Body of pancreas (tissue), 4 donors: ENCODE results near the gene TRIB2.

Experiments used
- POLR2A ChIP-seq, 3 donors: fragments of 450-650 bp; IDR thresholded peaks; one replicate each; pipeline ENCODE4 v1.6.1; 2016; ENCODE audit warnings: antibody characterized with exemption in 3 of 3, mild to moderate bottlenecking in 2 of 3
- TF ChIP-seq, protein P1 (sequence below), 7 experiments: fragments of 450-650 bp in 4 of 7; fragments of 200-600 bp in 3 of 7; sonication (generic) in 3 of 7; IDR thresholded peaks; one replicate each; pipeline ENCODE4 v1.5.1; 2016 to 2019; ENCODE audit warnings: antibody characterized with exemption in 7 of 7

DNA sequence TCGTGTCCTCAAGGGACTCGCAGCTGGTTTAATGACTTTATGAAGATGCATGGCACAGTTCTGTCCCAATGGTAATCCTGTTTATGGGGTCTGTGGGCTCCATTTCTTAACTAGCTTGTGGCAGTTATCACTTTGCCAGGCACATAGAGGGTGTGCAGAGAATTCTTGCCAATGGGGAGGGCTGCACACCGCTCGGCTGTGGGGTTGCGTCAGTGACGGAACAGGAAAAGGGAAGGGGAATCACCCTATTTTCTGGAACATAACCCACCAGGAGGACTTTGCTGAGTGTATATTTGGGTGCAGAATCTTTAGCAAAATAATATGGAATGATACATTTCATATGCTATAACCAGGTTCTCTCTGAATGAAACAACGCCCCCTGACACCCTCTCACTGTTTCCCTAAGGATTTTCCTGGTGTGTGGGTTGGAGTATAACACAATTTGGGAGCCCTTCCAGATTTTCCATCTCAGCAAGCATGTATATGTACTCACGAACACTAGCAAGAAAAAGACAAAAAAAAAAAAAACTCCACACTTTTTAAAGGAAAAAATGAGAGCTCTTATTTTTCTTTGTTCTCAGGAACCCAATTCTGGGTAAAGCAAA is 43.9 kb upstream of the TRIB2 start:
- TF ChIP-seq POLR2A (IDR thresholded peaks at IDR 0.05), result no peak
- TF ChIP-seq, protein P1, sequence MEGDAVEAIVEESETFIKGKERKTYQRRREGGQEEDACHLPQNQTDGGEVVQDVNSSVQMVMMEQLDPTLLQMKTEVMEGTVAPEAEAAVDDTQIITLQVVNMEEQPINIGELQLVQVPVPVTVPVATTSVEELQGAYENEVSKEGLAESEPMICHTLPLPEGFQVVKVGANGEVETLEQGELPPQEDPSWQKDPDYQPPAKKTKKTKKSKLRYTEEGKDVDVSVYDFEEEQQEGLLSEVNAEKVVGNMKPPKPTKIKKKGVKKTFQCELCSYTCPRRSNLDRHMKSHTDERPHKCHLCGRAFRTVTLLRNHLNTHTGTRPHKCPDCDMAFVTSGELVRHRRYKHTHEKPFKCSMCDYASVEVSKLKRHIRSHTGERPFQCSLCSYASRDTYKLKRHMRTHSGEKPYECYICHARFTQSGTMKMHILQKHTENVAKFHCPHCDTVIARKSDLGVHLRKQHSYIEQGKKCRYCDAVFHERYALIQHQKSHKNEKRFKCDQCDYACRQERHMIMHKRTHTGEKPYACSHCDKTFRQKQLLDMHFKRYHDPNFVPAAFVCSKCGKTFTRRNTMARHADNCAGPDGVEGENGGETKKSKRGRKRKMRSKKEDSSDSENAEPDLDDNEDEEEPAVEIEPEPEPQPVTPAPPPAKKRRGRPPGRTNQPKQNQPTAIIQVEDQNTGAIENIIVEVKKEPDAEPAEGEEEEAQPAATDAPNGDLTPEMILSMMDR (IDR thresholded peaks at IDR 0.05), result no peak
